LNCaP clone FGC (cell line): Measurements from ENCODE around the gene ZNF440.
"Not testable (repeated sequence)": the region's sequence is repeated elsewhere in the genome, so short reads cannot be mapped to it uniquely, and the experiment has no call there.

Experiments used
- DNase-seq: peaks from one replicate; pipeline ENCODE4 v3.0.0-alpha.2; 2011; ENCODE audit warnings: low read depth
- H3K4me3 ChIP-seq: 2 replicates; pipeline ENCODE4 v1.5.1; 2011; ENCODE audit warnings: mild to moderate bottlenecking, low read depth, low read length, control low read depth
- CTCF ChIP-seq: IDR thresholded peaks from 2 replicates; pipeline ENCODE4 v1.5.1; 2012; ENCODE audit warnings: mild to moderate bottlenecking; ENCODE audit not compliant: control insufficient read depth, insufficient read depth; ENCODE audit errors: extremely low read depth

ZNF440 gene

DNA sequence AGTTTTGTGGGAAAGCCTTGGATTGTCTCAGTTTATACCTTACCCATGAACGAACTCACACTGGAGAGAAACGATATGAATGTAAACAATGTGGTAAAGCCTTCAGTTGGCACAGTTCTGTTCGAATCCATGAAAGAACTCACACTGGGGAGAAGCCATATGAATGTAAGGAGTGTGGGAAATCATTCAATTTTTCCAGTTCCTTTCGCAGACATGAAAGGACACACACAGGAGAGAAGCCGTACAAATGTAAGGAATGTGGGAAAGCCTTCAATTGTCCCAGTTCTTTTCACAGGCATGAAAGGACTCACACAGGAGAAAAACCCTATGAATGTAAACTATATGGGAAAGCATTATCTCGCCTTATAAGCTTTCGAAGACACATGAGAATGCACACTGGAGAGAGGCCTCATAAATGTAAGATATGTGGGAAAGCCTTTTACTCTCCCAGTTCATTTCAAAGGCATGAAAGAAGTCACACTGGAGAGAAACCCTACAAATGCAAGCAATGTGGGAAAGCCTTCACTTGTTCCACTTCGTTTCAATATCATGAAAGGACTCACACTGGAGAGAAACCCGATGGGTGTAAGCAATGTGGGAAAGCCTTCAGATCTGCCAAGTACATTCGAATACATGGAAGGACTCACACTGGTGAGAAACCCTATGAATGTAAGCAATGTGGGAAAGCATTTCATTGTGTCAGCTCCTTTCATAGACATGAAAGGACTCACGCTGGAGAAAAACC lies 7.5 kb upstream of the ZNF440 start:
- no peak for TF ChIP-seq CTCF
- DNase-seq: no peak
- no peak overlapping the region for H3K4me3 ChIP-seq

DNA sequence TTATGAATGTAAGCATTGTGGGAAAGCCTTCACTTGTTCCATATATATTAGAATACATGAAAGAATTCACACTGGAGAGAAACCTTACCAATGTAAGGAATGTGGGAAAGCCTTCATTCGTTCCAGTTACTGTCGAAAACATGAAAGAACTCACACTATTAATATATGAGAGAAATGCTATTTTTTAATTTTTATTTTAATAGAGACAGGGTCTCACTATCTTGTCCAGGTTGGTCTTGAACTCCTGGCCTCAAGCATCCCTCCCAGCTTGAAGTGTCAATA lies 7.0 kb upstream of the ZNF440 start:
- no peak for TF ChIP-seq CTCF
- H3K4me3 ChIP-seq: no peak overlapping the region
- no peak for DNase-seq

- H3K4me3 ChIP-seq: peak overlapping the region; percentile 87
- DNase-seq: no peak
- TF ChIP-seq CTCF: no peak
Observed at GRCh38 chr19:11813703-11814028, 407 bp upstream of the ZNF440 start.

GRCh38 chr19:11814700-11815035 lies 595 bp downstream of the ZNF440 start:
- no peak for TF ChIP-seq CTCF
- peak overlapping the region; percentile 87 for H3K4me3 ChIP-seq
- no peak for DNase-seq

DNA sequence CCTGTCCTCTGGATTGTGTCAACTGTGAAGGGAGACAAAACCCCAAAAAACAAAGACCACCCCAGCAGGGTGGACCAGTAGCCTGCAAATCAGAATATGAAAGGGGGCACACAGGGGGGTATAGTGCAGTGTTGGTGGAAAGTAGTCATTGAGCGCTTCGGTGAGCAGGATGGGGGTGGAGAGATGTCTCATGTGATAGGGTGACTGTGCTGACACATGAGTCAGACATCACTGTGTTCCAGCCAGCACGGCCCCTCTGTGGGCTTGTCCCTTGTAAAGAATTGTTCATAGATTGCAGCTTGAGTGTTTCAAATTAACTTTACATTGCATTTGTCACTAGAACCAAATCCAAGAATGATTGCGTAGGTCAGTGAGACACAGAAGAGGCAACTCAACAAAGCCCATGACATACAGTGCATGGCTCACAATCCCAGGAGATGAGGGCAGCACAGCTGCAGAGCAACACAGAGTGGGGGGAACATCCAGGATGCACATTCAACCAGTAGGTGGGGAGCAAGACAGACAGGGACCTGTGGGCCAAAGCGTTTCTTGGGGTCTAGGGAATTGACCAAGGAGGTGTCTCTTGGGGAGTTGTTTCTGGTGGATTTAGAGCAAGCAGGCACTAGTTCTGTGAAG lies 7.5 kb downstream of the ZNF440 start:
- DNase-seq: no peak
- H3K4me3 ChIP-seq: no peak overlapping the region
- TF ChIP-seq CTCF: no peak

DNA sequence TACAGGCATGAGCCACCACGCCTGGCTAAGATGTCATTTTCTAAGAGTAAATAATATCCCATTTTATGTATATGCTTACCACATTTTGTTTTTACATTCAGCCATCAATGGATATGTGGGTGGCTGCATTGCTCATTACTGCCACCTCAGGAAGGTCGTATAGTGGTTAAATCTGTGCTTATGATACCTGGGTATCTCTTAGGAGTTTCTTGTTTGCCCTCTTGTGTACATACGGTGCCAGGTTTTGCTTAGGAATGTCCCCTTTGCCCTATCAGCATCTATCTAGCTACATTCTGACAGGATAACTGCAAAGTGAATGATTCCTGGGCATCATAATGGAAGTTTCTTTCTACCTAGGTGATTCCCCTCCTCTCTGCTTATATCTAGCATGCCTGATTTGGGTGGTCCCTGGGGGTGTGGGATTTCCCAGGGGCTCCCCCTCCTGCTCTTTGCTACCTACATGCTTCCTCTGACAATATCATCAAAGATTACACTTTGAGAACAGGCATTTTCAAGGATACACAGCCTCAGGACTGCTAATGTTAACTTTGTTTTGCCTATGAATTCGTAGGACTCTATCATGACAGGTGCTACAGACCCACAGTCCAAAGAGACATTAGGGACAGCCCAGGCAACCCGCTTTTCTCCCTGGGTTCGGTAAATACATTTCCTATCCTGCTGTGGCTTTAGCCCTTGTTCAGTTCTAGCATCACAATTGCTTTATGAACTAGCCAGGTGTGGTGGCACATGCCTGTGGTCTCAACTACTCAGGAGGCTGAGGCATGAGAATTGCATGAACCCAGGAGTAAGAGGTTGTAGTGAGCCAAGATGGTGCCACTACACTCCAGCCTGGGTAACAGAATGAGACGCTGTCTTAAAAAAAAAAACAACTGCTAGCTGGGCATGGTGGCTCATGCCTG lies 15.1 kb downstream of the ZNF440 start:
- not testable (repeated sequence) for DNase-seq, H3K4me3 ChIP-seq

- no peak for TF ChIP-seq CTCF
- H3K4me3 ChIP-seq: no peak overlapping the region
- no peak for DNase-seq
Observed at GRCh38 chr19:11832253-11832912, 18.3 kb downstream of the ZNF440 start.
